PC-3 (cell line): ENCODE measurements around the gene SLC44A5.
A peak's percentile ranks its signal among the peaks of the same experiment; 100 is the strongest.

Source experiments
- CTCF ChIP-seq: fragments of 300-600 bp; sonication (generic); conservative IDR thresholded peaks from 2 replicates; pipeline ENCODE4 v1.5.1; 2017; ENCODE audit warnings: antibody characterized with exemption, low read depth, mild to moderate bottlenecking, low read length
- EZH2phosphoT487 ChIP-seq: fragments of 300-600 bp; sonication (generic); IDR thresholded peaks from 2 replicates; pipeline ENCODE4 v1.6.1; 2018; ENCODE audit warnings: mild to moderate bottlenecking, antibody characterized with exemption, low read length, borderline replicate concordance

GRCh38 chr1:75203415-75204277 lies 407.3 kb downstream of the SLC44A5 start:
- TF ChIP-seq CTCF (peak; percentile 95), EZH2phosphoT487 (no peak)
